SK-MEL-5 (cell line): Measurements from ENCODE around the gene SLAMF1. TPM values are rescaled to one million over a fixed set of nuclear protein-coding genes. Genes with fewer than 3 reads are reported as not detected.
"Not testable (repeated sequence)": the region's sequence is repeated elsewhere in the genome, so short reads cannot be mapped to it uniquely, and the experiment has no call there.

Source experiments
- DNase-seq: peaks from one replicate; pipeline ENCODE4 v3.0.0-alpha.2; 2016; ENCODE audit warnings: low read depth, low spot score
- in situ Hi-C: cut with HindIII; loops from 2 replicates; pipeline ENCODE4 v1.10.0; 2016; ENCODE audit warnings: low sequenced_read_pairs, high pct_unique_total_duplicates, low pct_unique_long_range_greater_than_20kb
- total RNA-seq: library from RNA; depleted of rRNA; stranded (reverse); fragments of >200 nt; shearing (Covaris generic); gene quantifications from 2 replicates; pipeline ENCODE4 v1.2.3, GENCODE V29; 2014; rRNA removed

The SLAMF1 gene
- total RNA-seq, 1 experiment from 2014 or later = not detected

- in situ Hi-C loops = no loop called here
- no peak for DNase-seq
Observed at GRCh38 chr1:160560806-160561205, 86.0 kb downstream of the SLAMF1 start.

GRCh38 chr1:160560045-160560705 lies 86.7 kb downstream of the SLAMF1 start:
- in situ Hi-C loops = no loop called here
- no peak for DNase-seq

DNA sequence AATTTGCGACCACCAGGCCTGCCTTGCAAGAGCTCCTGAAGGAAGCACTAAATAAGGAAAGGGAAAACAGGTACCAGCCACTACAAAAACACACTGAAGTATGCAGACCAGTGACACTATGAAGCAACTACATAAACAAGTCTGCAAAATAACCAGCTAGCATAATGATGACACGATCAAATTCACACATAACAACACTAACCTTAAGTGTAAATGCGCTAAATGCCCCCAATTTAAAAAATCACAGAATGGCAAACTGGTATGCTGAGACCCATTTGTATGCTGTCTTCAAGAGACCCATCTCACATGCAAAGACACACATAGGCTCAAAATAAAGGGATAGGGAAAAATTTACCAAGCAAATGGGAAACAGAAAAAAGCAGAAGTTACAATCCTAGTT lies 87.4 kb downstream of the SLAMF1 start:
- DNase-seq, in situ Hi-C loops: not testable (repeated sequence)

DNA sequence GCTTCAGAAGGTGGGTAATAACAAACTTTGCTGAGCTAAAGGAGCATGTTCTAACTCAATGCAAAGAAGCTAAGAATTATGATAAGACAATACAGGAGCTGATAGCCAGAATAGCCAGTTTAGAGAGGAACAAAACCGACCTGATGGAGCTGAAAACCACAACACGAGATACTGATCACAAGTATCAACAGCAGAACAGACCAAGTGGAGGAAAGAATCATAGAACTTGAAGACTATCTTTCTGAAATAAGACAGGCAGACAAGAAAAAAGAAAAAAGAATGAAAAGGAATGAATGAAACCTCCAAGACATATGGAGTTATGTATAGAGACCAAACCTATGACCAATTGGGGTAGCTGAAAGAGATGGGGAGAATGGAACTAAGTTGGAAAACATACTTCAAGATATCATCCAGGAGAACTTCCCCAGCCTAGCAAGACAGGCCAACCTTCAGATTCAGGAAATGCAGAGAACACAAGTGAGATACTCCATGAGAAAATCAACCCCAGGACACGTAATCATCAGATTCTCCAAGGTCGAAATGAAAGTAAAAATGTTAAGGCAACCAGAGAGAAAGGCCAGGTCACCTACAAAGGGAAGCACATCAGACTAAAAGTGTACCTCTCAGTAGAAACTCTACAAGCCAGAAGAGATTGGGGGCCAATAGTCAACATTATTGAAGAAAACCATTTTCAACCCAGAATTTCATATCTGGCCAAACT lies 88.0 kb downstream of the SLAMF1 start:
- no peak for DNase-seq
- in situ Hi-C loops = no loop called here

Other genes with a start within 250 kb of the SLAMF1 start
- gene VANGL2, start 246.5 kb downstream of the SLAMF1 start, total RNA-seq = 1.8 and 2.0 TPM in 2 replicates
- gene SLAMF6, start 123.8 kb downstream of the SLAMF1 start, total RNA-seq = not detected in 2 replicates
- gene CD84, start 67.5 kb downstream of the SLAMF1 start, total RNA-seq = not detected in 2 replicates
- not detected in 2 replicates for gene CD48, start 64.8 kb upstream of the SLAMF1 start, total RNA-seq
- 7.9 TPM in 2 replicates for gene SLAMF7, start 92.2 kb upstream of the SLAMF1 start, total RNA-seq
- gene LY9, start 149.1 kb upstream of the SLAMF1 start, total RNA-seq = not detected in 2 replicates
- 0.05 TPM in 2 replicates for gene CD244, start 215.8 kb upstream of the SLAMF1 start, total RNA-seq
- gene ITLN1, start 238.1 kb upstream of the SLAMF1 start, total RNA-seq = not detected in 2 replicates